Stimulated activated CD4-positive, alpha-beta T cell treated with anti-CD3 and anti-CD28 coated beads, Interleukin-12 subunit alpha, Interleukin-12 subunit beta, amount 100 ng/mL, for 4 hours (primary cell): ENCODE results near the gene CAMK2D.

Source experiments
- DNase-seq: peaks from one replicate; pipeline ENCODE4 v3.0.0-alpha.2; 2020

Gene CAMK2D

DNA sequence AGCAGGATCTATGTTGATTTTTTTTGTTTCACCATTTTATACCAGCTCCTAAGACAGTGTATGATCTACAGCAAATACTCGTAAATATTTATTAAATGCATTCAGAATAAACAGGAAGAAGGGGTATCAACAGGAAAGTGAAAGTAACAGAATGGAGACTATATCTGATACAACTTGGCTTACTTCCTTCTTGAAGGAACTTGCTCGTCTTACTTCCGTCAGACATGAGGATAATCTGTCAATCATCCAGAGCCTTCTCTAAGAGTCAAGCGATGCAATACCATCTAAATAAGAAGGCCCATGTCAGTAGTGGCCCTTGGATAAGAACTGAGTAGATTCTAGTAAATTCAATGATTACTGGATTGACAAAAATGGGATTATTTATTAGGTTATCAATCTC, 84.2 kb downstream of the CAMK2D start:
- no peak for DNase-seq

DNA sequence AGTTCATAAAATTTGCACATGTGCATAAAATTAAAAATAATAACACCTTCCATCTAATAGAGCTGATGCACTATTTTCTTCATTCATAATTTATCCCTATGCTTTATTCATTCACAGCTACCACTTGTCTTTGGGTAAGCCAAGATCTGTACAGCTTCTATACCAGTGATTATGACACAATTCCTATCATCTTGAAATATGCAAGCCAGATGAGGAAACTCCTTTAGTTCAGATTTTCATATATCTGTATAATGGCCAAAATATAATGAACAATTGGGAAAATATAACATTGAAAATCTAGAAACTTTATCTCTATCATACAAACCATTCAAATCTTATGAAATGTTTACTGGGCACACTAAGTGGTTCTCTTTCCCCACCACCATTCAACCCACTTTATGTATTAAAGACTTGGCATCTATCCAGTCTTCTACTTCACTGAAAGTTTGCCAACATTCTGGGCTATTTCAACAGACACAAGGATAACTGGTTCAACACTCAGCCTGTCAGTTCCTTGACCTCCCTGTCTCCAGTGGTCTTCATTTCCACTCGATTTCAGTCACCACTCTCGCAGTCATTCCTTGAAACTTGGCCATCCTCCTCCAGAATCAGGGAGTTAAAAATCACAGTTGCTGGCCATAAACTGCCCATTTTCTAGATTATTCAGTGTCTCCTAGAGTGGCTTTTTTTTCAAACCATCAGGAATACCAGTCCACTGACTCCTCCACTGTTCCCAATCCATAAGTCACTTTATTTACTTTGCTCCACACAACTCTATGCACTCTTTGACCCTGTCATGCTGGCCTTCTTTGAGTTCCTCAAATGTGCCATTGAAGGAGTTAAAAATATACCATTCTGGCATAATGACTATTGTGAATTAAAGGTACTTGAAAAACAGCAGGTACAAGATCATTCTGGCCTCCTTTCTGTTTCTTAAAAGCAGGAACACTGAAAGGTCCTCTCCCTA, 85.5 kb downstream of the CAMK2D start:
- no peak for DNase-seq

DNA sequence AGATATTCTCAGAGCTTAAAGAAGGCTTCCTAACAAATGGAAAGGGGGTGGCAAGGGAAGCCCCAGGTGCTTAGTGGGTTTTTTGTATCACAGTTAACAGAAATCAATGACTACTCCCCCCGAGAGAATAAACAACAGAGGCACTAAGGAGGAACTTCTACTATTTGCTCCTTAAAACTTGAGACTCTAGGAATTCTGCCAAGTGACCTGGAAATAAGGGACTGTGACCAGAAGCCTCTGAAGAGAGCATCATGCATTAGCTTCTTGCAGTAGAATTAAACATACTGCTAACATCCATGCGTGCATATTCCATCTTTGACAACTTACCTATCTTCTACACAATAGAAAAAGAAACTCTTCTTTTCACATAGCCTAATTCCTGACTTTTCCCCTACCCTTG, 86.8 kb downstream of the CAMK2D start:
- no peak for DNase-seq

DNA sequence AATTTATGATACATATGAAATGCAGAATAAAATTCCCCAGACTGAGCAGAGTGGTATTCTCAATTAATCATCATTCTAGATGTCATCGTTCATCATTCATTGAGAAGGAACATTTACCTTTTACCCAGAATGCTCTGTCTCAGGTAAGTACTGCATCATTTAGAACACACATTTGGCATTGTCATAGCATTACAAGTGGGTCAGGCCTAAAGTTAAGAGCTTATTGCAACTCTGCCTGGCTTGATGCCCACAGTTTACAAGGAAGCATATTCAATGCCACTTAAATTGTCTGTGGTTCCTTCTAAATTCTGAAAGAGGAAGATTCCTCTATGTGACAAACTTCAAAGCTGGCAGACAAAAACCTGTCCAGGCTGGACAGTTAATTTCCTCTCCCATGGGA, 87.3 kb downstream of the CAMK2D start:
- no peak for DNase-seq

DNA sequence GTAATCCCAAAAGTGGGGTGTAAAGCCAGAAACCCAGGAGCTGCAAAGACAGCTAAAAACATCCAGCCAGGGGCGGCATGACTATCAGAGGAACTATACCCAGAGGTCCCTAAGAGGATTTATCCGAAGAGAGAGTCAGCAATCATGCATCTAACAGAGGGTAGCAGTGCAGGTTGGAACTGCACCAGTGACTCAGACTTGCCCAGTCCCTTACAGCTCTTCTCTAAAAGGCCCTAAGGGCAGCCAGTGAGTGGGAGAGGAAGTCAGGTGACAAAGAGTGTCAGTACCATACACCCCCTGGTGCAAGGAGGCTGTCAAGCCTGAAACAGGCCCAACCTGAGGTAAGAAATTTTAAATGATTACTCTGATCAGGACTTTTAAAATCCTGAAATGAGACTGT, 88.1 kb downstream of the CAMK2D start:
- peak; percentile 12 for DNase-seq

DNA sequence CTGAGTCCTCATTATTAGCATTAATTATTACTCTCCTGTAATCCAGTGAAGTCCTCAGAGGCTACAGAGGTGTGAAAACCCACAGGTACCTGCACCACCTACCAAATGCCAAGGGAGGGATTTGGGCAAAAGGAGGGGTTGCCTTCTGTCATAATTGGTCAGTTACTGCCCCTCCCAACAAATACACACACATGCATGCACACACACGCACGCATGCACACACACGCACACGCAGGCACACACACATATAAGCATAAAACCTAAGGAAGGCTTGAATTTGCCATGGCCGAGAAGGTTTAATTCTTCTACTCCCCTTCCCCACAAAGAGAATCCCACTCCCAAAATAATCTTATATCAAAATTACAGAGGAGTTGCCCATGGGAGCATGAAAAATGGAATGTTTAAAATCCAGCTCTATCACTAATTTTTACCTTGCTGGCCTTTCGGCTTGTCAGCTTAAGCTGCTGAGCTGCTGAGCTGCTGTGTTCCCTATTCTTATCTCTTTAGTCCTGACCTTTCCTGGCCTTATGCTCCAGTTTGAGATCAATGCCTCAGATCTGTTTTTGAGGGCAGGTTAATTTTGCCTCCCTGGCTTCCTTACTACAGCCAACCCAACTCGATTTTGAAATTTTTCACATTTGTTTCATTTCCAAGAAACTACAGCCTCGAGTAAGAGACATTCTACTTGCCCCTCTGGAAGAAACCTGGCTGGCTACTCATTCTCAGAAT, 95.0 kb downstream of the CAMK2D start:
- DNase-seq: no peak

DNA sequence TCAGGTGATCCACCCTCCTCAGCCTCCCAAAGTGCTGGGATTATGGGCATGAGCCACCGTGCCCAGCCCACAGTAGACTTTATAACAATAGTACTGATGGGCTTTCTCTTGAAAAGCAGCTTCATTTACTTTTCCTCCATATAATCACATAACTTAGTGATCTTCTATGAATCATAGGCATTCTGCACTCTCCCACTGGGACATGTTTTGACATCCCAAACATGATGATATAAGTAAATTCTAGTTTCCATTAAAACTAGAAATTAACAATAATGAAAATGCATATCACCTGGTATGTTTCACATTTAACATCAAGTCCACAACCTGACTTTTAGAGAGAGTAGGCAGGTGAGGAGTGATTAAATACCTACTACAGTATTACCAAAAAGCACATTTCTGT, 96.5 kb downstream of the CAMK2D start:
- no peak for DNase-seq

DNA sequence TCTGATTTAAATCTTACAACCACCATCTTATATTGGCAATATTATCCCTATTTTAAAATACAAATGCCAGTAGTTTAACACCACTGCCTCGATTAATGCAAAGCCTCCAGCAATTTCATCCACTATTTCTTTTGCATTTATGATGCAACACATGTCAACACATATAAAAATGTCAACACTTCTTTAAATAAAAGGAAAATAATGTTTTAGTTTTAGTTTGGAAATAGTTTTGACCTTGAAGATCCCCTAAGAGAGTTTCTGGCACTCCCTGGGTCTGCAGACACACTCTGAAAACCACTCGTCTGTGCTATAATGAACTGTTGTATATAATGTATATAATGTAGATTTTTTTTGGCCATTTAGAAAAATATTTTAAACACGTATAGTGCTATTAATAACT, 99.0 kb downstream of the CAMK2D start:
- no peak for DNase-seq

DNA sequence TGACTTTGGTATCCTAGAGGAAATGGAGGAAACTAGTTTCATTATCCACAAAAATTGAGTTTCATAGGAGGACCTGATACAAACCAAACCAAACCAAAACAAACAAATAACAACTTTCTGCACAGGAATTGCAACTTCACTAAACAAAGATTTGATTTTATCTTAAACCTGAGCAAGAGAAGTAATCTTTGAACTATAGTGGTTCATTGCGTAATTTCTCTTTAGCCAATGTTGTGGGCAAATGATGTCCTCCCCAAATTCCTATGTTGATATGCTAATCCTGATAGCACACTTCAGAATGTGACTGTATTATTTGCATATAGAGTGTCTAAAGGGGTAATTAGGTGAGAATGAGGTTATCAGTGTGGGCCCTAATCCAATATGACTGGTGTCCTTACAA, 102.4 kb downstream of the CAMK2D start:
- no peak for DNase-seq

DNA sequence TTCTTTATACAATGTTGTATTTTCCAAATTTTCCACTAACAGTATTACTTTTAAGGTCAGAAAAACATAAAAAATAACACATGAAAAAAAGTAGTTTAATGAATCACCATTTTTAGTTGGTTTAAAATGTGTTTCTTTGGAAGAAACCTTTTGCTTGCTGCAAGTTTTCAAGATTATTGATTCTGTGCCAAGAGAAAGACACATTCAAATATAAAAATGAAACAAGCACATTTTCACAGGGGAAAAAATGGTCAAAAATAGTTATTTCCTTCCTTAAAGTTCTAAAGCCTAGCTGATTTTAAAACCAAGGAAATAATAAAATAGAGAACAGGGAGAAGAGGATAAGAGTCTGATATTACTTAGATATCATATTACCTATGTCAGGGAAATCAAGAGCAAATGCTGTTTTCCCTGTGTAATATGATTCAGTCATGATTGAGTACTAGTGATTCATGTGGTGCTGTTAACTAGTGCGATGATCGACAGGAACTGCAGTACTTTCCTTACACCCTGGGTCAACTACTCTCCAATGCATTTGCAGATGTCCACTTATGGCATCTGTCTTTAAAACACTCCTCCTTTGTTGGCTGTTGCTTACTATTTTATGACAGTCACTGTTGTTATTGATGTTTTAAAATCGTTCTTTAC, 103.8 kb downstream of the CAMK2D start:
- no peak for DNase-seq

DNA sequence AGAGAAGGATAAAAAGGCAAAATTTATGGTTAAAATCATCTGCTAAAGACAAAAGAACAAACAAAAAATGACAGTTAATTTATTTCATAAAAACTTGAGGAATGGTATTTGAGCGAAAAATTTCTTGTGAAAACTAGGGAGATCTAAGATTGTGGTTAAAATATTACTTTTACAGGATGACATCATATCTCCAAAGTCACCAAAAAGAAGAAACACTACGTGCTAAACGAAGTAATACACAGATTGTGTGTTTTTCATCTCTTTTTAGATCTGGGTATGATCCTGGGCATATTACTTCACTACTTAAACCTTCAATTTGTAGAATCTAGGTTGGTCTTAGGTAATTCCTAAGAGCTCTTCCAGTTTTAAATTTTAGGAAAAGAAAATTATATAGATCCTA, 107.7 kb downstream of the CAMK2D start:
- no peak for DNase-seq

DNA sequence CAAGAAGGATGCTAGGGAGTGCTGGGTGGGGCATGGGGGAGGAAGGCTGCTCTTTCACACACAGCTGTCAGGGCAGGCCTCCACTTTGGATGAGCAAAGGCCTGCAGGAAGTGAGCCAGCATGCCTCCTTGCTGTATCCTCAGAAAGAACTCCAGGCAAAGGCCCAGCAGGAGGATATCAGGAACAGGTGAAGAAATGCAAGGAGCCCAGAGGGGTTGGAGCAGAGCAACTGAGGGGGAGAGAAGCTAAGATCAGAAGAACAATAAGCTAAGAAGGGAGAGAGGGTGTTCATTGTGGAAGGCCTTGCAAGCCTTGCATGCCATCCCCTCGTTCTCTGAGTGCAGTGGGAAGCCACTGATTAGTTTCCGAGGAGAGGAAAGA, 115.1 kb downstream of the CAMK2D start:
- DNase-seq: no peak

DNA sequence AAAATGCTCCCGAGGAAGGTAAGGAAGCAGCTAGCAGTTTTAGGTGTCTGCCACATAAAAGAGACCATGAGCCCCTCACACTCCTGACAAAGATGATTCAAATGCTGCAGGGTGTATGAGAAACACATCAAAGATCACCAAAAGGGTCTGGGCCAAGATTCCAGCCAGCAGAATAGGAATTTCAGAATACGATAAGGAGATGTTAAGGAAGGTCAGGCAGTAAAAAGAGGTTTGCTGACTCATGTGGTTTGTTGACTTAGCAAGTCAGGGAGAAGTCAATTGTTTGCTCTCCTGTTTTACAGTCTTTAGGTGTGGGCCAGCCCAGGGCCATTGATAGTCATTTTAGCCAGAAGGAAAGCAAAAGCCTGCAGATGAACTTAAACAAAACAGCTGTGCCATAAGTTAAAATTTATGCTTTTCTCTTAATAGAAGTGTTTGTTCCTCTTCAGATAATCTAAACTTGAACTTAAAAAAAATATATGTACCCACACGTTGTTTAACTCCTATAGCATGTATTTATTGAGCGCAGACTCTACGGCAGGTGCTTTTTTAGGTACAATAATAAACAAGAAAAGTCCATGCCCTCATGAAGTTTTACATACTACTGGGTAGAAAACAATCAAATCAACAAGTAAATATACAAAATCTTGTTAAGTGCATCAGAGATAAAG, 115.6 kb downstream of the CAMK2D start:
- no peak for DNase-seq

DNA sequence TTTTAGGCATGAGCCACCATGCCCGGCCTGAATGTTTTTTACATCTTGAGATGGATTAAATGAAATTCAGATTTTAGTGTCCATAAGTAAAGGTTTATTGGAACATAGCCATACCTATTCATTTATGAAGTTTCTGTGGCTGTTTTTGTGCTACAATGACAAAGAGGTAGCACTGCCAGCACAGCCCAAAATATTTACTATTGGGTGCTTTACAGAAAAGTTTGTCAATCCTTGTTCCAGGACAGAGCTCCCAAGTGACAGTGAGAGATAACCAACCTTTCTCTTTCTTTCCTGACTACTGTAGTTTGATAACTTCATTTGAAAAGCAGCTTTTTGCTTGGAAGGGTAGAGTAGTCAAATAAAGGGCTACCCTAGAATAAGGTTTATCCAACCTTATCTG, 116.2 kb downstream of the CAMK2D start:
- DNase-seq: no peak

DNA sequence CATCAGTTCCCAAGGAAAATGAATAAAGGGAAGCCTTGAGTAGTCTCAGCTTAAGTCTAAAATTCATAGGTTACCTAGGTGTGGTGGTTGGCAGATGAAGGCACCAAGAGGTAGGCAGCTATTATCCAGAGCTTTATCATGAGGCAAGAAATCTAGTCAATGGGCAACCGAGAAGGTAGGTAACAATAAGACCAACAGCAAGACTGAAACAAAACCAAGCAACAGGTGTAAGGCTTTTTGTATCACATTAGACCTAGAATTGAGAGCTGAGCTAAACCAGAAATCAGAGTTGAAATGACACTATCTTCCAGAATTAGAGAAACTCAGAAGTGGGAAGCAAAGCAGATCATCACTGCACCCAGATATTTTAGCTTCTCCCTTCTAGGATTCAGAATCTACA, 117.1 kb downstream of the CAMK2D start:
- no peak for DNase-seq

DNA sequence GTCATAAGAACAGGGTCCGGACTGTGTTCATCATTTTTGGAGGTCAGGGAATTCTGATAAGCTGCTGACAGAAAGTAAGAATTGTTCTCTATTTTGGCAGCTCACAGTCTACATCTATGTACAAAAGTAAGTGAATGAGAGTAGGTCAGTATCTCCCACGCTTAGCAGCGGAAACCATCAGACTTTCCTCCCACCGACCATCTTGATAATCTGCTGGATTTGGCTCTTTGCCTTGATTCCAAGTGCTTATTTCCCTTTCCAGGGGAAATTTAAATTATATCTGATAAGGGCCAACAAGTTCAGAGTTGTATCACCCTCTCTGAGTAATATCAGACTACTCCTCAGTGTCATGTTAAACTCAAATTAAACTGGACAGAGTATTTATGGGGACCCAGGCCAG, 118.0 kb downstream of the CAMK2D start:
- DNase-seq: no peak

DNA sequence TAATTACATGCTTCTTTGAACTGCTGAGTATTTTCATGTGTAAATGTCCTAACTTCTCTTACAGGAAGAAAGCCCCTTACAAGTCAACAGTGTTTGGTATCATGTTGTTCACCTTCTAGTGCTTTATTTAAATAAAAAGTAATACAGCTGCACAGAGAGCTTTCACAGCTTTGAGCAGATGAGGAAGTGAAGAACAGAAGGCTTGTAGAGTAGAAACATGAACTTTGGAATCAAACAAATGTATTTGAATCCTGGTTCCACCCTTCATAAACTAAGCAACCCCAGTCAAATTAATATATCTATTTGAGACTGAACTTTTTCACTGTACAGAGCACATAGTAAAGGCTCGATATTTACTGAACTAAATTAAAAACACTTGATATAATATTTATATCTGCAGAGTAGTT, 120.5 kb downstream of the CAMK2D start:
- no peak for DNase-seq

DNA sequence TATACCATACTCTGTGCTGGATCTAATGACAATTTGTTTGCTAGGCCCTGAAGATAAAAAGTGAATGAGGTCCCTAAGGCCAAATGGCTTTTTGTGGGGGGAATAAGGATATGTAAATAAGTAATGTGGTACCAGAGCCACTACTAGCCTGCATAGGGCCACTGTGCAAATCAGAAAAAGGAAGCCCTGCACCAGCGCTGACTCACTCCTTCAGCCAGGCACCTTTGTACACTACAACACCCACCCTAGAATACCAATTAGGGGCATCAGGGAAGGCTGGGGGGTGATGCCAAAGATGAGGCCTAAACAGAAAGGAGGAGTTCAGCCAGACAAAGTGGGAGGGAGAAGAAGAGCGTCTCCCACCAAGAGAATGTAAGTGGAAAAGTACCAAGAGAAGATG, 122.2 kb downstream of the CAMK2D start:
- no peak for DNase-seq

DNA sequence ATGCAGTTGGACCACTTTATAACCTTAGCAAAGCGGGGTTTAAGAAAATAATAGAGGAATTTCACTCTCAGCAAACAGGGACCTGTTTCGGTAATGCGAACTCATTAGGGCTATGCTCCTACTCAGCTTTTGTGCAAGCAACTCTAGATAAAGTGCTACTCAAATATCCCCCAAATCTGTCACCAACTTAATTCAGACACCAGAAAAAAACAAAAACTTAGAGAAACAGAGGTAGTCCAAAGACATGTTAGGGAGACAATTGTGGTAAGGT, 123.0 kb downstream of the CAMK2D start:
- DNase-seq: no peak

DNA sequence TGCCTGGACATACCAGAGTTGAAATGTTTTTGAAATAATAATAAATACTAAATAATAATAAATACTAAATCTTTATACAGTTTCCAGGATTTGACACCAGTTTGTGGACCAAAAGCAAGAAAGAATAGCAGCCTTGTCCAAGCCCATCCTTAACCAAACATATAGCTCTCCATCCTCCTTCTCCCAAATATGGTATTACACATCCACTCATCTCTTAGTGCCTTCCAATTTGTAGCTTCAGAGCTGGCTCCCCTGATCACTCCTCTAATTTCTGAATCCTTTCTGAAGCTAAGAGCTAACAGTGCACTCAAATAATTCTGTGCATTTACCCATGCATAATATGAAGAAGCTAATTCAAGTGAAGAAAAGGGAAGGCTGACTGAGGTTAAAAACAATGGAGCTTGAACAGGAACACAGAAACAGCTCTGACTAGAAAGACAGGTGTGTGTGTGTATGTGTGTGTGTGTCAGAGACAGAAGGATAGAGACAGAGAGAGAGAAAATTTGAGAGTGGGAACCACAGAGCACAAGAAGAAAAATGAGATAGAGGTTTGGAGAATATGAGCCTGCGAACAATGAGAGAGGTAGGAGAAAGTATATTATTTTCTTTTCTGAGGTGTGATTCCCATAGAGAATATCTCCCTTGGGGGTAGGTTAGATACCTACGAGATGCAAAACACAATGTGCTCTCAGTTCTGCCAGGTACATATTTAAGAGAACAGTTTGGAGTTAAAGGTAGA, 123.5 kb downstream of the CAMK2D start:
- no peak for DNase-seq

DNA sequence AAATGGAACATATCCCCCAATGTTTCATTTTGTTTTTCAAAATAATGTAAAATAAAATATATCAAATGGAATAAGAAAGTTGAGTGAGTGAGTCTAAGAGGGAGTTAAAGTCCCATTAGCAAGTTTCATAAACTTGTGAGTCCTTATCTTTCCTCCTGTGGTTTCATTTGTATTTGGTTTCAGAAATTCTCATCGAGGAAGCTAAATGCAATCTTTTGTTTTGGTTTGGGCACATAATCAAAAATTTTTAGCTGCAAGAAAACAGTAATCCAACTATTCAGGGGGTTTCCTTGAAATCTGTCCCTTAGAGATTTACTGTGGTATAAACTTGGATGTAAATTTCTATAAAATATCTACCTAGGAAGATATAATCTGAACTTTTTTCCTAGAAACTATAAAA, 124.2 kb downstream of the CAMK2D start:
- DNase-seq: no peak

DNA sequence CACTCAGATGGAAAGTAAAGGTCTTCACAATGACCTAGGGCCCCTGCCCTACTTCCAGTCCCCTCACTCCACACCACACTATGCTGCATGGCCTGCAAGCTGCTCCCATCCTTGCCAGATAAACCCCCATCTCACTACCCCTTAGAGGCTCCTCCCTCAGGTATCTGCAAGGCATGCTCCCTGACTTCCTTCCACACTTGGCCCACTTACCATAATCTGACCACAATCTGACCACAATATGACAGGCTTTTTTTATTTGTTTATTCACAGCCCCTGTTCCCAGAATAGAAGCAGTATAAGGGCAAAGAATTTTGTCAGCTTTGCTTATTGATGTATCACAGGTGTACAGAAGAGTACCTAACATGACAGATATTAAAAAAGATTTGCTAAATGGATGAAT, 124.7 kb downstream of the CAMK2D start:
- no peak for DNase-seq

DNA sequence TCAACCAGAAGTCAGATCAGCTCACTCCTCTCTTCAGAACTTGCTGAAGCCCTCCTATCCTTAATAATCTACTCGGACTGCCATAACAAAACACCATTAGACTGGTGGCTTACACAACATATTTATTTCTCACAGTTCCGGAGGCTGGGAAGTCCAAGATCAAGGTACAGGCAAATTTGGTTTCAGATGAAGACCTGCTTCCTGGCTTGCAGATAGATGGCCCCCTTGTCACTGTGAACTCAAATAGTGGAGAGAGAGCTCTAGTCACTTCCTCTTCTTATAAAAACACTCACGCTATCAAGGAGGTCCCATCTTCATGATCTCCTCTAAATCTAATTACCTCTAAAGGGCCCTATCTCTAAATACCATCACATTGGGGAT, 125.1 kb downstream of the CAMK2D start:
- DNase-seq: no peak
